ENCODE measurements around the gene PM20D2.
A peak's percentile ranks its signal among the peaks of the same experiment; 100 is the strongest.
"Not testable (repeated sequence)": the region's sequence is repeated elsewhere in the genome, so short reads cannot be mapped to it uniquely, and the experiment has no call there.

The PM20D2 gene

GRCh38 chr6:89145956-89146717 lies at the start of gene PM20D2:
PM20D2 (plus strand) TSS chr6:89146055; CDS start chr6:89146145, 90 bp downstream.
- DNase-seq (ENCODE audit: low read depth in 3 of 3), result peak; percentile 28 to 60 (median 52)

GRCh38 chr6:89098461-89098860 lies 47.4 kb upstream of the PM20D2 start:
- DNase-seq (ENCODE audit: low read depth in 3 of 3), result no peak

GRCh38 chr6:89100114-89100513 lies 45.7 kb upstream of the PM20D2 start:
- no peak for DNase-seq (ENCODE audit: low read depth in 3 of 3)

GRCh38 chr6:89110284-89110683 lies 35.6 kb upstream of the PM20D2 start:
- DNase-seq (ENCODE audit: low read depth in 3 of 3), result no peak

GRCh38 chr6:89111933-89112332 lies 33.9 kb upstream of the PM20D2 start:
- DNase-seq (ENCODE audit: low read depth in 3 of 3), result no peak

- no peak for DNase-seq (ENCODE audit: low read depth in 3 of 3)
Measured at GRCh38 chr6:89116702-89117101, 29.2 kb upstream of the PM20D2 start.

- DNase-seq (ENCODE audit: low read depth in 3 of 3), result peak in 1 of 3 donors; percentile 31
Measured at GRCh38 chr6:89117211-89118108, 28.4 kb upstream of the PM20D2 start, which contains the start of gene SRSF12. SRSF12 (minus strand) TSS chr6:89118071; CDS start chr6:89117887, 184 bp downstream.

GRCh38 chr6:89118931-89119330 lies 26.9 kb upstream of the PM20D2 start:
- DNase-seq (ENCODE audit: low read depth in 3 of 3), result no peak

GRCh38 chr6:89120371-89120770 lies 25.5 kb upstream of the PM20D2 start:
- DNase-seq (ENCODE audit: low read depth in 3 of 3), result no peak

GRCh38 chr6:89121934-89122333 lies 23.9 kb upstream of the PM20D2 start:
- no peak for DNase-seq (ENCODE audit: low read depth in 3 of 3)

- DNase-seq (ENCODE audit: low read depth in 3 of 3), result no peak
Measured at GRCh38 chr6:89122625-89123024, 23.2 kb upstream of the PM20D2 start.

- not testable (repeated sequence) for DNase-seq (ENCODE audit: low read depth in 3 of 3)
Measured at GRCh38 chr6:89128256-89128671, 17.6 kb upstream of the PM20D2 start.

- no peak for DNase-seq (ENCODE audit: low read depth in 3 of 3)
Measured at GRCh38 chr6:89131599-89131998, 14.3 kb upstream of the PM20D2 start.

- DNase-seq (ENCODE audit: low read depth in 3 of 3), result no peak
Measured at GRCh38 chr6:89132057-89132456, 13.8 kb upstream of the PM20D2 start.

- DNase-seq (ENCODE audit: low read depth in 3 of 3), result no peak
Measured at GRCh38 chr6:89133981-89134380, 11.9 kb upstream of the PM20D2 start.

GRCh38 chr6:89134723-89135122 lies 11.1 kb upstream of the PM20D2 start:
- DNase-seq (ENCODE audit: low read depth in 3 of 3), result no peak

GRCh38 chr6:89138173-89138572 lies 7.7 kb upstream of the PM20D2 start:
- DNase-seq (ENCODE audit: low read depth in 3 of 3), result no peak

- no peak for DNase-seq (ENCODE audit: low read depth in 3 of 3)
Measured at GRCh38 chr6:89139509-89140346, 6.1 kb upstream of the PM20D2 start.

GRCh38 chr6:89140347-89141156 lies 5.3 kb upstream of the PM20D2 start:
- DNase-seq (ENCODE audit: low read depth in 3 of 3), result no peak

- no peak for DNase-seq (ENCODE audit: low read depth in 3 of 3)
Measured at GRCh38 chr6:89144354-89144906, 1.4 kb upstream of the PM20D2 start.
